Kidney tubule cell (primary cell): ENCODE measurements around the gene ANO7.

ENCODE experiments used
- DNase-seq: peaks from one replicate; pipeline ENCODE4 v3.0.0-alpha.2; 2018; ENCODE audit warnings: low spot score

Gene ANO7

GRCh38 chr2:241274127-241274526 lies 85.7 kb downstream of the ANO7 start:
- no peak for DNase-seq
